Fibroblast of skin of left quadriceps (primary cell): Measurements from ENCODE around the gene RBM19.
A peak's percentile ranks its signal among the peaks of the same experiment; 100 is the strongest.

ENCODE experiments used
- DNase-seq, 2 experiments: peaks; one replicate each; pipeline ENCODE4 v3.0.0-alpha.2; 2013; ENCODE audit warnings: low read depth in 2 of 2

RBM19 gene

GRCh38 chr12:113778432-113779132 lies 187.5 kb downstream of the RBM19 start:
- no peak for DNase-seq

GRCh38 chr12:113777751-113778150 lies 188.4 kb downstream of the RBM19 start:
- DNase-seq = no peak

GRCh38 chr12:113776536-113776935 lies 189.6 kb downstream of the RBM19 start:
- no peak for DNase-seq

- DNase-seq = no peak
Measured at GRCh38 chr12:113774526-113774925, 191.6 kb downstream of the RBM19 start.

- DNase-seq = no peak
Measured at GRCh38 chr12:113772505-113773030, 193.6 kb downstream of the RBM19 start.

- DNase-seq = no peak
Measured at GRCh38 chr12:113770389-113770865, 195.7 kb downstream of the RBM19 start.

GRCh38 chr12:113769305-113769704 lies 196.8 kb downstream of the RBM19 start:
- no peak for DNase-seq

- no peak for DNase-seq
Measured at GRCh38 chr12:113768850-113769249, 197.3 kb downstream of the RBM19 start.

- peak; percentile 82 to 83 for DNase-seq
Measured at GRCh38 chr12:113766879-113767878, 198.9 kb downstream of the RBM19 start.
